Keratinocyte (primary cell): Measurements from ENCODE around the gene CBR3. TPM values are rescaled to one million over a fixed set of nuclear protein-coding genes. Genes with fewer than 3 reads are reported as not detected.

ENCODE experiments used
- DNase-seq: peaks from one replicate; pipeline ENCODE4 v3.0.0-alpha.2; 2011; ENCODE audit warnings: low read depth, missing footprints, low spot score
- FAIRE-seq: peaks from 2 replicates; lab custom pipeline; 2011; peaks lifted over from hg19 to GRCh38; lab: Jason Lieb, UNC
- H2AFZ ChIP-seq: 2 replicates; pipeline ENCODE4 v1.6.0; 2012; ENCODE audit warnings: low read length, control low read depth, inconsistent platforms; ENCODE audit not compliant: control insufficient read depth
- H3K27ac ChIP-seq: 2 replicates; pipeline ENCODE4 v1.5.1; 2011; ENCODE audit warnings: low read length; ENCODE audit not compliant: control insufficient read depth, insufficient read depth
- H3K27me3 ChIP-seq: 3 replicates; pipeline ENCODE4 v1.6.0; 2011; ENCODE audit warnings: low read length; ENCODE audit not compliant: control insufficient read depth, insufficient read depth; ENCODE audit errors: extremely low read depth
- H3K36me3 ChIP-seq, 2 experiments: 2 replicates in 1 of 2; 3 replicates in 1 of 2; pipeline ENCODE4 v1.5.1; 2011; ENCODE audit warnings: low read length in 2 of 2, mild to moderate bottlenecking in 1 of 2; ENCODE audit not compliant: control insufficient read depth in 2 of 2, insufficient read depth in 2 of 2; ENCODE audit errors: extremely low read depth in 1 of 2
- H3K4me1 ChIP-seq: 3 replicates; pipeline ENCODE4 v1.5.1; 2011; ENCODE audit warnings: low read length; ENCODE audit not compliant: control insufficient read depth, insufficient read depth; ENCODE audit errors: extremely low read depth
- H3K4me2 ChIP-seq: 3 replicates; pipeline ENCODE4 v1.6.0; 2011; ENCODE audit warnings: low read depth, low read length; ENCODE audit not compliant: control insufficient read depth, insufficient read depth; ENCODE audit errors: extremely low read depth
- H3K4me3 ChIP-seq, 3 experiments: fragments of 200-600 bp in 1 of 3; sonication (generic) in 1 of 3; 2 replicates in 2 of 3; 3 replicates in 1 of 3; pipeline ENCODE4 v1.5.1; 2011 to 2016; ENCODE audit warnings: low read length in 3 of 3, mild to moderate bottlenecking in 3 of 3, control low read depth in 2 of 3, inconsistent platforms in 1 of 3, low read depth in 1 of 3, mixed read lengths in 1 of 3, mixed run types in 1 of 3, moderate library complexity in 1 of 3; ENCODE audit not compliant: control insufficient read depth in 2 of 3, insufficient read depth in 2 of 3; ENCODE audit errors: extremely low read depth in 1 of 3
- H3K79me2 ChIP-seq: 2 replicates; pipeline ENCODE4 v1.6.0; 2012; ENCODE audit warnings: low read length; ENCODE audit not compliant: control insufficient read depth, insufficient read depth
- H3K9ac ChIP-seq: 3 replicates; pipeline ENCODE4 v1.6.0; 2011; ENCODE audit warnings: low read length; ENCODE audit not compliant: control insufficient read depth, insufficient read depth; ENCODE audit errors: extremely low read depth
- H3K9me1 ChIP-seq: 3 replicates; pipeline ENCODE4 v1.6.0; 2011; ENCODE audit warnings: low read length; ENCODE audit not compliant: control insufficient read depth, insufficient read depth; ENCODE audit errors: extremely low read depth
- H3K9me3 ChIP-seq: 2 replicates; pipeline ENCODE4 v1.5.1; 2012; ENCODE audit warnings: low read depth, low read length; ENCODE audit not compliant: control insufficient read depth
- H4K20me1 ChIP-seq: 3 replicates; pipeline ENCODE4 v1.6.0; 2011; ENCODE audit warnings: low read length; ENCODE audit not compliant: control insufficient read depth, insufficient read depth; ENCODE audit errors: extremely low read depth
- EZH2 ChIP-seq: IDR thresholded peaks from one replicate; pipeline ENCODE4 v1.6.1; 2012; ENCODE audit warnings: inconsistent platforms, mild to moderate bottlenecking, low read length, moderate library complexity
- dilution Hi-C: fragments of 300-500 bp; cut with MboI; formaldehyde crosslinking; loops from one replicate; pipeline ENCODE4 v1.7.0; 2020; ENCODE audit warnings: low sequenced_read_pairs; ENCODE audit not compliant: extremely low pct_ligation_motif_present
- polyA plus RNA-seq, 5 experiments: library from polyadenylated mRNA; depleted of rRNA in 3 of 5; stranded (reverse) in 3 of 5; stranded (forward) in 1 of 5; unstranded in 1 of 5; fragments of >200 nt; gene quantifications; 1 replicate in 1 of 5; 2 replicates in 3 of 5; 3 replicates in 1 of 5; pipeline versions ENCODE4 v1.2.1 to v1.2.3, GENCODE V29; 2011 to 2012; ENCODE audit warnings: missing spikeins in 2 of 5, low read depth in 1 of 5, low replicate concordance in 1 of 5
- TF ChIP-seq, protein P1 (sequence below), 3 experiments: IDR thresholded peaks in 1 of 3; conservative IDR thresholded peaks in 1 of 3; optimal IDR thresholded peaks in 1 of 3; 2 replicates in 2 of 3; 3 replicates in 1 of 3; pipeline versions ENCODE3 to v1.5.1; 2011; ENCODE audit warnings: low read length in 3 of 3, mild to moderate bottlenecking in 3 of 3, moderate library complexity in 2 of 3, control low read depth in 1 of 3, inconsistent platforms in 1 of 3; ENCODE audit not compliant: insufficient read depth in 2 of 3; ENCODE audit errors: extremely low read depth in 1 of 3

Gene CBR3
- polyA plus RNA-seq, 1 donor (not counting 4 experiments of a cell fraction or from before 2014, with no cell fraction given): 1.3 TPM

GRCh38 chr21:36188937-36189336 is 54.1 kb downstream of the CBR3 start:
- DNase-seq: no peak
- H3K9ac ChIP-seq: no peak overlapping the region
- no peak overlapping the region for H3K4me3 ChIP-seq
- no peak for FAIRE-seq
- H3K27ac ChIP-seq: no peak overlapping the region
- no peak overlapping the region for H3K4me2 ChIP-seq
- H4K20me1 ChIP-seq: no peaks in the 10 kb centered on the region
- peaks cover 17% of the 10 kb centered on the region for H3K4me1 ChIP-seq
- no peaks in the 10 kb centered on the region for H3K36me3 ChIP-seq
- no peaks in the 10 kb centered on the region for H3K27me3 ChIP-seq
- no peaks in the 10 kb centered on the region for H3K79me2 ChIP-seq
- no peaks in the 10 kb centered on the region for H3K9me3 ChIP-seq
- no peak overlapping the region for H2AFZ ChIP-seq
- TF ChIP-seq EZH2: no peak
- TF ChIP-seq, protein P1, sequence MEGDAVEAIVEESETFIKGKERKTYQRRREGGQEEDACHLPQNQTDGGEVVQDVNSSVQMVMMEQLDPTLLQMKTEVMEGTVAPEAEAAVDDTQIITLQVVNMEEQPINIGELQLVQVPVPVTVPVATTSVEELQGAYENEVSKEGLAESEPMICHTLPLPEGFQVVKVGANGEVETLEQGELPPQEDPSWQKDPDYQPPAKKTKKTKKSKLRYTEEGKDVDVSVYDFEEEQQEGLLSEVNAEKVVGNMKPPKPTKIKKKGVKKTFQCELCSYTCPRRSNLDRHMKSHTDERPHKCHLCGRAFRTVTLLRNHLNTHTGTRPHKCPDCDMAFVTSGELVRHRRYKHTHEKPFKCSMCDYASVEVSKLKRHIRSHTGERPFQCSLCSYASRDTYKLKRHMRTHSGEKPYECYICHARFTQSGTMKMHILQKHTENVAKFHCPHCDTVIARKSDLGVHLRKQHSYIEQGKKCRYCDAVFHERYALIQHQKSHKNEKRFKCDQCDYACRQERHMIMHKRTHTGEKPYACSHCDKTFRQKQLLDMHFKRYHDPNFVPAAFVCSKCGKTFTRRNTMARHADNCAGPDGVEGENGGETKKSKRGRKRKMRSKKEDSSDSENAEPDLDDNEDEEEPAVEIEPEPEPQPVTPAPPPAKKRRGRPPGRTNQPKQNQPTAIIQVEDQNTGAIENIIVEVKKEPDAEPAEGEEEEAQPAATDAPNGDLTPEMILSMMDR (optimal IDR thresholded peaks at IDR 0.05 in 1 of 3, IDR thresholded peaks at IDR 0.05 in 1 of 3, conservative IDR thresholded peaks at IDR 0.05 in 1 of 3; ENCODE audit: extremely low read depth in 1 of 3, insufficient read depth in 2 of 3, low read length in 3 of 3): no peak
- dilution Hi-C loops: no loop called here
- no peaks in the 10 kb centered on the region for H3K9me1 ChIP-seq

DNA sequence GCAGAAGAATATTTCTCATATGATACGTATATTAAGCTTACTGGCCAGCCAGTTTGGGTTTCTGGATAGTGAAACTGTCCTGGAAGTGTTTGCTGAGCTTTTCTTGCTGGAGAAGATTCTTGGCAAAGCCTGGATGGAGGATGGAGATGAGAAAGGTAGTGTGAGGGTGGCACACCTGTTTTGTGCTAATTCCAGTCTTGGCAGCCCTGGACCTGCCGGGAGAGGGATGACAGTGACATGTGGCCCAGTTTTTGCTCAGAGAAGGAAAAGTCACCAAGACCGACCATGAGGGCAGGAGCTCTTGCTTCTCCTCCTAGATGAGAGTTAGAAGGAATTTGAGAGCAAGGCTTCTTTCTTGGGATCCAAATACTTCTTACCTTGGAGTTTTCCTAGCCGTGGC is 55.9 kb downstream of the CBR3 start:
- Histone ChIP-seq H3K4me3 (no peak overlapping the region), H3K4me1 (peaks cover 19% of the 10 kb centered on the region), H3K79me2 (no peaks in the 10 kb centered on the region), H4K20me1 (no peaks in the 10 kb centered on the region), H3K9me1 (no peaks in the 10 kb centered on the region), H3K36me3 (no peaks in the 10 kb centered on the region), H3K9ac (no peak overlapping the region), H3K27me3 (no peaks in the 10 kb centered on the region), H3K9me3 (no peaks in the 10 kb centered on the region), H3K4me2 (no peak overlapping the region), H2AFZ (no peak overlapping the region), H3K27ac (no peak overlapping the region)
- TF ChIP-seq EZH2: no peak
- TF ChIP-seq, protein P1 (optimal IDR thresholded peaks at IDR 0.05 in 1 of 3, IDR thresholded peaks at IDR 0.05 in 1 of 3, conservative IDR thresholded peaks at IDR 0.05 in 1 of 3; ENCODE audit: extremely low read depth in 1 of 3, insufficient read depth in 2 of 3, low read length in 3 of 3): no peak
- DNase-seq (no peak), FAIRE-seq (no peak)
- dilution Hi-C loops: loop anchor here (10.0 kb wide), 1 partner anchor 174 kb away; no protein-coding TSS in a partner anchor
